H9 (cell line): ENCODE data around the gene ZNRF1. TPM values are rescaled to one million over a fixed set of nuclear protein-coding genes. Genes with fewer than 3 reads are reported as not detected.

Source experiments
- DNase-seq: peaks from one replicate; pipeline ENCODE4 v3.0.0-alpha.2; 2017
- H2AFZ ChIP-seq: one replicate; pipeline ENCODE4 v1.6.1; 2013; ENCODE audit warnings: mild to moderate bottlenecking, low read length, control low read depth, moderate library complexity
- H2AK5ac ChIP-seq: 2 replicates; pipeline ENCODE4 v1.6.1; 2013; ENCODE audit warnings: low read length, control low read depth, mixed read lengths; ENCODE audit not compliant: insufficient read length
- H2BK120ac ChIP-seq: one replicate; pipeline ENCODE4 v1.6.1; 2013; ENCODE audit warnings: low read depth, mild to moderate bottlenecking, low read length, control low read depth, inconsistent platforms; ENCODE audit not compliant: poor library complexity, severe bottlenecking
- H2BK12ac ChIP-seq: 2 replicates; pipeline ENCODE4 v1.6.1; 2013; ENCODE audit warnings: low read length, control low read depth, mixed read lengths, low read depth; ENCODE audit not compliant: insufficient read length
- H2BK15ac ChIP-seq: 2 replicates; pipeline ENCODE4 v1.6.1; 2013; ENCODE audit warnings: low read depth, low read length, control low read depth
- H2BK20ac ChIP-seq: one replicate; pipeline ENCODE4 v1.6.1; 2013; ENCODE audit warnings: low read depth, mild to moderate bottlenecking, low read length, control low read depth, inconsistent platforms; ENCODE audit not compliant: poor library complexity, severe bottlenecking
- H2BK5ac ChIP-seq: 2 replicates; pipeline ENCODE4 v1.6.1; 2013; ENCODE audit warnings: low read length, control low read depth, mixed read lengths; ENCODE audit not compliant: insufficient read length
- H3K14ac ChIP-seq: 2 replicates; pipeline ENCODE4 v1.6.1; 2013; ENCODE audit warnings: low read length, control low read depth; ENCODE audit not compliant: insufficient read depth
- H3K18ac ChIP-seq: 2 replicates; pipeline ENCODE4 v1.6.1; 2013; ENCODE audit warnings: low read depth, mild to moderate bottlenecking, mixed read lengths, low read length, control low read depth; ENCODE audit not compliant: insufficient read length
- H3K23ac ChIP-seq: 2 replicates; pipeline ENCODE4 v1.6.1; 2013; ENCODE audit warnings: low read length, control low read depth, mixed read lengths, low read depth; ENCODE audit not compliant: insufficient read length
- H3K23me2 ChIP-seq: 2 replicates; pipeline ENCODE4 v1.6.1; 2013; ENCODE audit warnings: low read depth, mild to moderate bottlenecking, mixed read lengths, low read length, control low read depth; ENCODE audit not compliant: insufficient read length, poor library complexity, severe bottlenecking
- H3K27ac ChIP-seq: 2 replicates; pipeline ENCODE4 v1.5.1; 2013; ENCODE audit warnings: low read length, control low read depth, mixed read lengths, low read depth; ENCODE audit not compliant: insufficient read length
- H3K27me3 ChIP-seq: 2 replicates; pipeline ENCODE4 v1.6.1; 2013; ENCODE audit warnings: low read length, control low read depth, inconsistent platforms; ENCODE audit not compliant: insufficient read depth
- H3K4ac ChIP-seq: 2 replicates; pipeline ENCODE4 v1.6.1; 2013; ENCODE audit warnings: low read depth, mild to moderate bottlenecking, control low read depth, inconsistent platforms, low read length, moderate library complexity
- H3K4me1 ChIP-seq: 2 replicates; pipeline ENCODE4 v1.6.1; 2013; ENCODE audit warnings: low read length, control low read depth, inconsistent platforms; ENCODE audit not compliant: insufficient read depth
- H3K4me2 ChIP-seq: 2 replicates; pipeline ENCODE4 v1.6.1; 2013; ENCODE audit warnings: low read length, control low read depth, mixed read lengths; ENCODE audit not compliant: insufficient read length, insufficient read depth
- H3K56ac ChIP-seq: 2 replicates; pipeline ENCODE4 v1.6.1; 2013; ENCODE audit warnings: low read depth, mild to moderate bottlenecking, mixed read lengths, low read length, control low read depth; ENCODE audit not compliant: insufficient read length
- H3K79me1 ChIP-seq: 2 replicates; pipeline ENCODE4 v1.6.1; 2013; ENCODE audit warnings: low read depth, mild to moderate bottlenecking, moderate library complexity, low read length, control low read depth, inconsistent platforms; ENCODE audit not compliant: insufficient read depth, poor library complexity, severe bottlenecking
- H3K79me2 ChIP-seq: 2 replicates; pipeline ENCODE4 v1.6.1; 2013; ENCODE audit warnings: low read length, control low read depth, inconsistent platforms; ENCODE audit not compliant: insufficient read depth
- H3K9ac ChIP-seq: 2 replicates; pipeline ENCODE4 v1.6.1; 2013; ENCODE audit warnings: low read length, control low read depth, mixed read lengths; ENCODE audit not compliant: insufficient read length; ENCODE audit errors: extremely low read depth
- H3K9me3 ChIP-seq: one replicate; pipeline ENCODE4 v1.6.1; 2013; ENCODE audit warnings: low read depth, low read length, inconsistent platforms; ENCODE audit not compliant: control insufficient read depth
- H3T11ph ChIP-seq: one replicate; pipeline ENCODE4 v1.6.1; 2013; ENCODE audit warnings: mild to moderate bottlenecking, low read length, control low read depth, inconsistent platforms
- H4K20me1 ChIP-seq: one replicate; pipeline ENCODE4 v1.6.1; 2013; ENCODE audit not compliant: control insufficient read depth, insufficient read length, insufficient read depth
- H4K5ac ChIP-seq: 2 replicates; pipeline ENCODE4 v1.6.1; 2013; ENCODE audit warnings: low read depth, mild to moderate bottlenecking, mixed read lengths, low read length, control low read depth; ENCODE audit not compliant: insufficient read length
- H4K8ac ChIP-seq: replicated peaks from 2 replicates; pipeline ENCODE4 v1.6.1; 2013; ENCODE audit warnings: low read length, control low read depth, mixed read lengths, low read depth; ENCODE audit not compliant: insufficient read length
- H4K91ac ChIP-seq: 2 replicates; pipeline ENCODE4 v1.6.1; 2013; ENCODE audit warnings: low read depth, mild to moderate bottlenecking, moderate library complexity, mixed read lengths, low read length, control low read depth; ENCODE audit not compliant: insufficient read length
- H3K27ac Mint-ChIP-seq, 3 experiments: 2 replicates in 2 of 3; 3 replicates in 1 of 3; pipeline ENCODE4 v1.8.0; 2020 to 2021; ENCODE audit warnings: mixed read lengths in 3 of 3, mild to moderate bottlenecking in 1 of 3, moderate library complexity in 1 of 3
- H3K27me3 Mint-ChIP-seq: 2 replicates; pipeline ENCODE4 v1.8.0; 2021; ENCODE audit warnings: low read depth, mild to moderate bottlenecking, moderate library complexity, mixed read lengths
- H3K36me3 Mint-ChIP-seq, 3 experiments: 2 replicates in 2 of 3; 3 replicates in 1 of 3; pipeline ENCODE4 v1.8.0; 2020 to 2021; ENCODE audit warnings: low read depth in 3 of 3, mixed read lengths in 3 of 3; ENCODE audit not compliant: insufficient read depth in 1 of 3
- H3K4me1 Mint-ChIP-seq, 2 experiments: 2 replicates each; pipeline ENCODE4 v1.8.0; 2020; ENCODE audit warnings: mixed read lengths in 2 of 2
- H3K4me3 Mint-ChIP-seq, 2 experiments: 2 replicates in 1 of 2; 3 replicates in 1 of 2; pipeline ENCODE4 v1.8.0; 2020 to 2021; ENCODE audit warnings: mild to moderate bottlenecking in 2 of 2, mixed read lengths in 2 of 2, moderate library complexity in 1 of 2
- H3K9me3 Mint-ChIP-seq, 2 experiments: 2 replicates in 1 of 2; 3 replicates in 1 of 2; pipeline ENCODE4 v1.8.0; 2020; ENCODE audit warnings: mild to moderate bottlenecking in 2 of 2, mixed read lengths in 2 of 2, moderate library complexity in 1 of 2
- CTCF ChIP-seq: fragments of 200-600 bp; sonication (generic); conservative IDR thresholded peaks from 3 replicates; pipeline ENCODE4 v1.8.0; 2021; ENCODE audit warnings: antibody characterized with exemption, mild to moderate bottlenecking
- WGBS: extraction: QIAGEN DNeasy Blood & Tissue Kit; methylation state at CpG from one replicate; pipeline ENCODE4 v1.1.7; 2013; ENCODE audit warnings: missing lambda C conversion rate, low lambda C conversion rate, mixed read lengths; ENCODE audit not compliant: insufficient read length; ENCODE audit errors: extremely low coverage; 5-methylcytosine and 5-hydroxymethylcytosine counted together
- total RNA-seq: library from RNA; stranded (reverse); gene quantifications from 2 replicates; pipeline ENCODE4 v1.2.1, GENCODE V29; 2021

Gene ZNRF1
- total RNA-seq, 1 experiment from 2014 or later: 49.6 TPM

- Histone ChIP-seq H2BK20ac (no peak overlapping the region), H3K79me1 (peaks cover 4% of the 10 kb centered on the region), H2BK5ac (no peak overlapping the region), H4K20me1 (no peaks in the 10 kb centered on the region), H3K14ac (no peak overlapping the region; the same call in 1 of the 2 replicates), H3K4me1 (no peaks in the 10 kb centered on the region), H3K27ac (no peak overlapping the region), H3K9ac (no peak overlapping the region), H2AFZ (no peak overlapping the region), H4K5ac (no peak overlapping the region), H3T11ph (no peak overlapping the region), H3K4me2 (no peak overlapping the region), H2BK15ac (no peak overlapping the region), H3K56ac (no peak overlapping the region), H3K23me2 (no peaks in the 10 kb centered on the region), H2BK120ac (no peak overlapping the region), H3K9me3 (no peaks in the 10 kb centered on the region), H4K91ac (no peak overlapping the region), H3K27me3 (no peaks in the 10 kb centered on the region), H3K23ac (no peak overlapping the region), H3K4ac (no peak overlapping the region), H4K8ac (no peak overlapping the region), H3K18ac (no peak overlapping the region), H2BK12ac (no peak overlapping the region), H3K79me2 (peaks cover 6% of the 10 kb centered on the region; the same call in 1 of the 2 replicates), H2AK5ac (no peak overlapping the region)
- TF ChIP-seq CTCF: no peak
- WGBS: no CpG with 5 or more reads among the region's 10 CpGs
- H3K36me3 Mint-ChIP-seq: no peaks in the 10 kb centered on the region; a peak in 2 of 7 replicates
- no peaks in the 10 kb centered on the region; the same call in 1 of the 2 replicates for H3K27me3 Mint-ChIP-seq
- H3K4me1 Mint-ChIP-seq: peaks cover 33 to 40% of the 10 kb centered on the region in 2 experiments
- H3K27ac Mint-ChIP-seq: peak overlapping the region in 2 of 3 experiments; percentile 6 to 47; a peak in 4 of 7 replicates
- no peaks in the 10 kb centered on the region for H3K9me3 Mint-ChIP-seq
- DNase-seq: no peak
- no peak overlapping the region for H3K4me3 Mint-ChIP-seq
These were observed 69.5 kb downstream of the ZNRF1 start for GRCh38 chr16:75068085-75069031.
